IMR-90 (cell line): ENCODE results near the gene PIP5K1C. TPM values are rescaled to one million over a fixed set of nuclear protein-coding genes. Genes with fewer than 3 reads are reported as not detected.

Source experiments
- ATAC-seq: fragments of 200-7000 bp; cut with Tn5 transposase; 2 replicates; pipeline ENCODE4 v1.9.1; 2020; ENCODE audit warnings: low read depth, mild to moderate bottlenecking, moderate library complexity
- BruUV-seq: library from RNA; stranded (reverse); fragments of 400-500 nt; replicated peaks from 2 replicates; lab custom pipeline; 2021; lab: Mats Ljungman, UMichigan
- CTCF ChIA-PET: fragments of 300-600 bp; formaldehyde crosslinking; extraction: SDS; loops from one replicate; lab custom pipeline; 2021; ENCODE audit warnings: antibody characterized with exemption; lab: Yijun Ruan, JAX
- POLR2A ChIA-PET: fragments of 300-600 bp; sonication (Branson Sonifier 250); formaldehyde crosslinking; loops from one replicate; lab custom pipeline; 2022; ENCODE audit warnings: antibody characterized with exemption; ENCODE audit not compliant: unreplicated experiment; lab: Charles Lee
- DNase-seq: peaks from one replicate; pipeline ENCODE4 v3.0.0; 2013
- H2AFZ ChIP-seq: replicated peaks from 2 replicates; pipeline ENCODE3; 2013; ENCODE audit warnings: low read length, mild to moderate bottlenecking; ENCODE audit not compliant: poor library complexity
- H2AK5ac ChIP-seq: 2 replicates; pipeline ENCODE4 v1.6.1; 2013; ENCODE audit warnings: low read depth, low read length, inconsistent platforms
- H2AK9ac ChIP-seq: replicated peaks from 2 replicates; pipeline ENCODE3; 2013; ENCODE audit warnings: mild to moderate bottlenecking, low read depth, low read length, moderate library complexity; ENCODE audit not compliant: poor library complexity
- H2BK120ac ChIP-seq: 2 replicates; pipeline ENCODE4 v1.6.1; 2013; ENCODE audit warnings: low read depth, low read length, inconsistent platforms
- H2BK15ac ChIP-seq: 3 replicates; pipeline ENCODE4 v1.6.1; 2013; ENCODE audit warnings: low read depth, low read length, inconsistent platforms
- H2BK20ac ChIP-seq: 2 replicates; pipeline ENCODE4 v1.6.1; 2013; ENCODE audit warnings: low read depth, mild to moderate bottlenecking, inconsistent platforms, low read length, moderate library complexity
- H2BK5ac ChIP-seq: 2 replicates; pipeline ENCODE4 v1.6.1; 2013; ENCODE audit warnings: mild to moderate bottlenecking, low read depth, low read length, inconsistent platforms; ENCODE audit not compliant: poor library complexity, severe bottlenecking
- H3K14ac ChIP-seq: replicated peaks from 2 replicates; pipeline ENCODE4 v1.6.1; 2013; ENCODE audit warnings: low read depth, low read length, inconsistent platforms
- H3K18ac ChIP-seq: 2 replicates; pipeline ENCODE4 v1.6.1; 2013; ENCODE audit warnings: low read depth, low read length, control low read depth
- H3K23ac ChIP-seq: 2 replicates; pipeline ENCODE4 v1.6.1; 2013; ENCODE audit warnings: low read depth, low read length, inconsistent platforms
- H3K27ac ChIP-seq: 2 replicates; pipeline ENCODE4 v1.5.1; 2013; ENCODE audit warnings: mild to moderate bottlenecking, control low read depth, low read length; ENCODE audit not compliant: insufficient read depth
- H3K27me3 ChIP-seq: 2 replicates; pipeline ENCODE4 v1.6.1; 2013; ENCODE audit warnings: low read length; ENCODE audit not compliant: control insufficient read depth, insufficient read depth
- H3K36me3 ChIP-seq: 2 replicates; pipeline ENCODE4 v1.6.1; 2013; ENCODE audit warnings: low read length, mixed read lengths; ENCODE audit not compliant: control insufficient read depth, insufficient read depth
- H3K4ac ChIP-seq: 2 replicates; pipeline ENCODE4 v1.6.1; 2013; ENCODE audit warnings: low read depth, low read length, inconsistent platforms
- H3K4me1 ChIP-seq: 2 replicates; pipeline ENCODE4 v1.6.1; 2013; ENCODE audit warnings: low read length, mixed read lengths; ENCODE audit not compliant: control insufficient read depth, insufficient read depth
- H3K4me2 ChIP-seq: 2 replicates; pipeline ENCODE4 v1.6.1; 2013; ENCODE audit warnings: low read depth, mild to moderate bottlenecking, control low read depth, low read length, moderate library complexity
- H3K4me3 ChIP-seq: 2 replicates; pipeline ENCODE4 v1.5.1; 2013; ENCODE audit warnings: low read depth, mild to moderate bottlenecking, control low read depth, low read length, moderate library complexity; ENCODE audit not compliant: insufficient read depth
- H3K56ac ChIP-seq: 2 replicates; pipeline ENCODE4 v1.6.1; 2013; ENCODE audit warnings: low read length, inconsistent platforms; ENCODE audit not compliant: insufficient read depth; ENCODE audit errors: extremely low read depth
- H3K79me1 ChIP-seq, 2 experiments: 2 replicates each; pipeline ENCODE4 v1.6.1; 2013; ENCODE audit warnings: low read length in 2 of 2, inconsistent platforms in 1 of 2, low read depth in 1 of 2
- H3K9ac ChIP-seq: 2 replicates; pipeline ENCODE4 v1.6.1; 2013; ENCODE audit warnings: low read depth, low read length, control low read depth
- H3K9me1 ChIP-seq: 2 replicates; pipeline ENCODE4 v1.6.1; 2013; ENCODE audit warnings: low read length, inconsistent platforms; ENCODE audit not compliant: insufficient read depth
- H3K9me3 ChIP-seq: 2 replicates; pipeline ENCODE4 v1.6.1; 2013; ENCODE audit warnings: low read length; ENCODE audit not compliant: control insufficient read depth, insufficient read depth
- H4K20me1 ChIP-seq: 2 replicates; pipeline ENCODE4 v1.6.1; 2013; ENCODE audit warnings: low read length, inconsistent platforms; ENCODE audit not compliant: insufficient read depth
- H4K5ac ChIP-seq: 2 replicates; pipeline ENCODE4 v1.6.1; 2013; ENCODE audit warnings: mild to moderate bottlenecking, low read depth, low read length, control low read depth
- H4K8ac ChIP-seq, 2 experiments: 2 replicates each; pipeline ENCODE4 v1.6.1; 2013; ENCODE audit warnings: low read depth in 2 of 2, low read length in 2 of 2, control low read depth in 1 of 2, inconsistent platforms in 1 of 2
- H4K91ac ChIP-seq: 2 replicates; pipeline ENCODE4 v1.6.1; 2013; ENCODE audit warnings: low read depth, low read length, inconsistent platforms; ENCODE audit not compliant: insufficient read depth
- CHD1 ChIP-seq: IDR thresholded peaks from 2 replicates; pipeline ENCODE4 v1.6.1; 2012; ENCODE audit warnings: low read depth, low read length, improper control_type of control experiment
- USF2 ChIP-seq: fragments of 150-350 bp; IDR thresholded peaks from 2 replicates; pipeline ENCODE4 v1.6.1; 2017; ENCODE audit warnings: mild to moderate bottlenecking, antibody characterized with exemption, low read length, low read depth
- WGBS, 2 experiments: methylation state at CpG; one replicate each; pipeline versions ENCODE4 v1.1.5 to v1.1.7; 2013; ENCODE audit warnings: missing lambda C conversion rate in 2 of 2; ENCODE audit not compliant: insufficient read length in 1 of 2; ENCODE audit errors: extremely low coverage in 2 of 2; 5-methylcytosine and 5-hydroxymethylcytosine counted together
- dilution Hi-C: fragments of 300-500 bp; cut with HindIII; formaldehyde crosslinking; loops from one replicate; pipeline ENCODE4 v1.14.3; 2018; ENCODE audit warnings: low sequenced_read_pairs; ENCODE audit not compliant: unreplicated experiment
- in situ Hi-C: fragments of 300-500 bp; cut with MboI; formaldehyde crosslinking; loops from 3 replicates; pipeline ENCODE4 v1.14.3; 2019; ENCODE audit warnings: low sequenced_read_pairs, inconsistent platforms, mixed read lengths
- intact Hi-C: fragments of 100-400 bp; cut with micrococcal nuclease; formaldehyde crosslinking; loops from 2 replicates; pipeline ENCODE4 v1.10.0; 2022
- polyA plus RNA-seq, 3 experiments: library from polyadenylated mRNA; depleted of rRNA; stranded (reverse); fragments of >200 nt; gene quantifications; 2 replicates each; pipeline ENCODE4 v1.2.3, GENCODE V29; 2012; ENCODE audit warnings: low replicate concordance in 1 of 3
- total RNA-seq: library from RNA; depleted of rRNA; stranded (reverse); fragments of >200 nt; gene quantifications from 2 replicates; pipeline ENCODE4 v1.2.3, GENCODE V29; 2012

PIP5K1C gene
- total and polyA plus RNA-seq, 2 of the 4 experiments (the other 2 are of a cell fraction) = 13.6 to 23.3 TPM

- Histone ChIP-seq H2AK5ac (peak overlapping the region; percentile 57; the same call in 1 of the 2 replicates), H3K4ac (peak overlapping the region; percentile 99), H3K14ac (0 out of 2 replicates have a peak overlapping the region, but pooled peaks have one; percentile 9), H4K8ac (peak overlapping the region in 1 of 2 experiments; percentile 100; a peak in 3 of 4 replicates), H3K27ac (peak overlapping the region; percentile 41; the same call in 1 of the 2 replicates), H4K5ac (no peak overlapping the region; the same call in 1 of the 2 replicates), H2AFZ (peak overlapping the region; percentile 99), H4K20me1 (peaks cover 19% of the 10 kb centered on the region), H3K9me3 (no peaks in the 10 kb centered on the region), H2BK20ac (no peak overlapping the region), H3K23ac (peak overlapping the region; percentile 8; the same call in 1 of the 2 replicates), H2AK9ac (peak overlapping the region; percentile 100), H3K9me1 (peaks cover 3% of the 10 kb centered on the region; the same call in 1 of the 2 replicates), H3K9ac (peak overlapping the region; percentile 83), H2BK15ac (no peak overlapping the region), H3K4me1 (peaks cover 6% of the 10 kb centered on the region; the same call in 1 of the 2 replicates), H3K36me3 (peaks cover 19% of the 10 kb centered on the region; the same call in 1 of the 2 replicates), H3K4me2 (peak overlapping the region; percentile 99), H3K56ac (peak overlapping the region; percentile 14; the same call in 1 of the 2 replicates), H3K18ac (no peak overlapping the region), H2BK120ac (no peak overlapping the region), H3K79me1 (peaks cover 14 to 37% of the 10 kb centered on the region in 2 experiments; a peak in 3 of 4 replicates), H4K91ac (no peak overlapping the region), H3K4me3 (peak overlapping the region; percentile 91), H3K27me3 (no peaks in the 10 kb centered on the region), H2BK5ac (no peak overlapping the region)
- DNase-seq = no peak
- WGBS, 2 experiments = 0% methylated on average over 18 of the region's 21 CpGs; no CpG with 5 or more reads in 1 of the 2 experiments
- in situ Hi-C loops (no loop called here), dilution Hi-C loops (no loop called here), intact Hi-C loops (loop anchor here (5.0 kb wide), 1 partner anchor 119 kb away; the partner anchor contains the start of gene FZR1)
- CTCF ChIA-PET = no interaction called here
- TF ChIP-seq CHD1 (0 out of 2 replicates have a peak, but pooled peaks have one; percentile 41), USF2 (no peak)
- no TSS peak for BruUV-seq
- POLR2A ChIA-PET = no interaction called here
- ATAC-seq = no peak
Measured at GRCh38 chr19:3625996-3626472, 74.2 kb downstream of the PIP5K1C start.
